Esophagus muscularis mucosa (tissue), 4 donors: ENCODE data around the gene LYRM1.

Source experiments
- EP300 ChIP-seq: sonication (generic); formaldehyde crosslinking; IDR thresholded peaks from one replicate; pipeline ENCODE4 v1.6.1; 2017; ENCODE audit warnings: antibody characterized with exemption
- POLR2A ChIP-seq: fragments of 450-650 bp; IDR thresholded peaks from one replicate; pipeline ENCODE4 v1.6.1; 2017; ENCODE audit warnings: antibody characterized with exemption, moderate library complexity, mild to moderate bottlenecking, low read depth
- POLR2AphosphoS5 ChIP-seq, 2 donors: sonication (generic); formaldehyde crosslinking; IDR thresholded peaks; one replicate each; pipeline ENCODE4 v1.6.1; 2017; ENCODE audit warnings: antibody characterized with exemption in 2 of 2
- TF ChIP-seq, protein P1 (sequence below), 3 experiments: fragments of 200-600 bp in 2 of 3; fragments of 450-650 bp in 1 of 3; sonication (generic) in 2 of 3; IDR thresholded peaks; one replicate each; pipeline ENCODE4 v1.5.1; 2017 to 2019; ENCODE audit warnings: antibody characterized with exemption in 3 of 3, mild to moderate bottlenecking in 2 of 3, moderate library complexity in 1 of 3

DNA sequence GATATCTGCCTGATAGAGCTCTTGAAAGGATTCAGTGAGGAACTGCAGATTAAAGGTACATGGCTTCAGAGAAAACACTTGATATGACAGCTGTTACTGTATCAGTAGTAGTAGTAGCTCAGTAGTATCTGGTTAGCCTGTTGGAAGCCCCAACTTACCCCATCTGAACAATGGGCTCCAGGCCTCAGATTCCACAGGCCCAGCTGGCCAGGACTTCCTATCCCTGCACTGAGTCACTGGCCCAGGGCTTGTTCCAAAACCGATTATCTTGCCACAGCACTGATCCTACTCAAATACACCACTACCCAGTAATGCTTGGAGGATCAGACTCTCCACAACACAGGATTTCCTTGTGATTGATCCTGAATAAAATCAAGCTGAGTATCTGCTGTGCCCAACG, 33.0 kb upstream of the LYRM1 start:
- TF ChIP-seq, protein P1, sequence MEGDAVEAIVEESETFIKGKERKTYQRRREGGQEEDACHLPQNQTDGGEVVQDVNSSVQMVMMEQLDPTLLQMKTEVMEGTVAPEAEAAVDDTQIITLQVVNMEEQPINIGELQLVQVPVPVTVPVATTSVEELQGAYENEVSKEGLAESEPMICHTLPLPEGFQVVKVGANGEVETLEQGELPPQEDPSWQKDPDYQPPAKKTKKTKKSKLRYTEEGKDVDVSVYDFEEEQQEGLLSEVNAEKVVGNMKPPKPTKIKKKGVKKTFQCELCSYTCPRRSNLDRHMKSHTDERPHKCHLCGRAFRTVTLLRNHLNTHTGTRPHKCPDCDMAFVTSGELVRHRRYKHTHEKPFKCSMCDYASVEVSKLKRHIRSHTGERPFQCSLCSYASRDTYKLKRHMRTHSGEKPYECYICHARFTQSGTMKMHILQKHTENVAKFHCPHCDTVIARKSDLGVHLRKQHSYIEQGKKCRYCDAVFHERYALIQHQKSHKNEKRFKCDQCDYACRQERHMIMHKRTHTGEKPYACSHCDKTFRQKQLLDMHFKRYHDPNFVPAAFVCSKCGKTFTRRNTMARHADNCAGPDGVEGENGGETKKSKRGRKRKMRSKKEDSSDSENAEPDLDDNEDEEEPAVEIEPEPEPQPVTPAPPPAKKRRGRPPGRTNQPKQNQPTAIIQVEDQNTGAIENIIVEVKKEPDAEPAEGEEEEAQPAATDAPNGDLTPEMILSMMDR (IDR thresholded peaks at IDR 0.05), result no peak
- TF ChIP-seq POLR2AphosphoS5 (IDR thresholded peaks at IDR 0.05), result no peak
- TF ChIP-seq POLR2A, result no peak
- TF ChIP-seq EP300, result no peak
